ENCODE measurements around the gene TM9SF2. TPM values are rescaled to one million over a fixed set of nuclear protein-coding genes. Genes with fewer than 3 reads are reported as not detected.

TM9SF2 gene
- total RNA-seq, 1 experiment from 2014 or later = 84.0 TPM

DNA sequence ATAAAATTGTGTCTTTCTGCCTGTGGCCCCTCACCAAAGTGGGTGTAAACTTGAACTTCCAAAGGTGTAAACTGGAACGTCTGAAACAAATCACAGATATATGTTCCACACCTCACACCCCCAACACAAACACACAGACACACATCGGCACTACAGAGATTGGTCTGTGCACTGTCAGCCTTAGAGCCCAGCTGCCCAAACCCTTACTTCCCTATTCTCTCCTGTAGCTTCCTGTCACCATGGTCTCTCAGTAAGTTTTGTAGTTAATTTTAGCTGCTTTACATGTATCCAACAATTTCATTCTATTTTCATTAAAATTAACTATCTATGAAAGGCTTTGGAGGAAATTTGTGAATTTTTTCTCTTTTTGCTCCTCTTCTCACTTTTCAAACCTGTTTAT lies 5.4 kb downstream of the TM9SF2 start (continued):
- no peak for TF ChIP-seq STAT6 (CRISPR knock-in tag; conservative IDR thresholded peaks at IDR 0.05; ENCODE audit: low read depth)
- TF ChIP-seq ZNF232 (CRISPR knock-in tag; IDR thresholded peaks at IDR 0.05) = no peak
- no peak for TF ChIP-seq AR (CRISPR knock-in tag; IDR thresholded peaks at IDR 0.05)
- no peak for TF ChIP-seq ZNF263 (CRISPR knock-in tag; IDR thresholded peaks at IDR 0.05; ENCODE audit: low read depth)
- no peak for TF ChIP-seq NR1H2 (CRISPR knock-in tag; IDR thresholded peaks at IDR 0.05)
- TF ChIP-seq IRF2 (CRISPR knock-in tag; IDR thresholded peaks at IDR 0.05; ENCODE audit: borderline replicate concordance, low read depth) = no peak
- TF ChIP-seq ARID4B (CRISPR knock-in tag; IDR thresholded peaks at IDR 0.05; ENCODE audit: borderline replicate concordance) = no peak

GRCh38 chr13:99507054-99507453 lies 5.8 kb downstream of the TM9SF2 start:
- CTCF ChIA-PET = no interaction called here
- TF ChIP-seq, protein P1, sequence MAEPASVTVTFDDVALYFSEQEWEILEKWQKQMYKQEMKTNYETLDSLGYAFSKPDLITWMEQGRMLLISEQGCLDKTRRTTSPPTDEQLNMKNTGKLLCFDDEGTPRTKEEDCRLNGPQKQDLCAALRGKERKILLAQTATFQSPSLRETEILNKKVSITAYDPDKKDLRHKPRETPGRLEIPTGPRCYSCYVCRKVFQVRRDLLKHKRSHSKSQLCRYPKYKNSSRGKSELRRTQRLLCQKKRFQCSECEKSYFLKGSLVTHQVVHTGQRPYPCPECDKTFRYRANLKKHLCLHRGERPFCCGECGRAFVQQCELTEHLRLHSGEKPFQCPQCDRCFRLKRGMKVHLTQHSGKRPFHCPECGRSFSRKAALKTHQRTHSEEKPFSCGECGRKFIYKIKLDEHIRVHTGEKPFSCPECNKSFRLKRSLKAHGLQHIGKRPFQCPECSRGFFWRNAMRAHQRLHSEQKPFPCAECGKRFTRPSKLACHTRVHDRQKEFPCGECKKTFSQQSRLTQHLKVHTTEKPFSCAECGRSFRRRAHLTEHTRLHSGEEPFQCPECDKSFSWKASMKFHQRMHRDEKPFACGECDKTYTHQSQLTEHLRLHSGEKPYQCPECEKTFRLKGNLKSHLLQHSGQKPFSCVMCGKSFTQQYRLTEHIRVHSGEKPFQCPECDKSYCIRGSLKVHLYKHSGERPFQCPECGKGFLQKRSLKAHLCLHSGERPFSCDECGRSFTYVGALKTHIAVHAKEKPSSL (CRISPR knock-in tag; conservative IDR thresholded peaks at IDR 0.05) = no peak
- no peak for TF ChIP-seq KAT7 (CRISPR knock-in tag; IDR thresholded peaks at IDR 0.05; ENCODE audit: borderline replicate concordance)
- TF ChIP-seq PREB (CRISPR knock-in tag; IDR thresholded peaks at IDR 0.05; ENCODE audit: borderline replicate concordance) = no peak
- no peak for TF ChIP-seq ESRRA (CRISPR knock-in tag; IDR thresholded peaks at IDR 0.05; ENCODE audit: borderline replicate concordance)
- TF ChIP-seq FOXP1 (CRISPR knock-in tag; IDR thresholded peaks at IDR 0.05; ENCODE audit: borderline replicate concordance) = no peak
- no peak for TF ChIP-seq AFF4 (CRISPR knock-in tag; IDR thresholded peaks at IDR 0.05; ENCODE audit: borderline replicate concordance)

More at GRCh38 chr13:99507054-99507453, 5.8 kb downstream of the TM9SF2 start:
- peaks cover 42% of the 10 kb centered on the region for H3K36me3 Mint-ChIP-seq
- no peak for DNase-seq (ENCODE audit: low spot score)
- no peak overlapping the region for H3K27ac Mint-ChIP-seq
- no peaks in the 10 kb centered on the region for H3K27me3 Mint-ChIP-seq (ENCODE audit: low read depth)
- peaks cover 12% of the 10 kb centered on the region for H3K4me1 Mint-ChIP-seq
- H3K4me3 Mint-ChIP-seq = no peak overlapping the region
- H3K9me3 Mint-ChIP-seq = peaks cover 33% of the 10 kb centered on the region
- POLR2A ChIA-PET = no interaction called here
- ATAC-seq = no peak

Measured in WTC11 (cell line).